Psoas muscle (tissue), 8 donors: ENCODE data around the gene MYL12A. TPM values are rescaled to one million over a fixed set of nuclear protein-coding genes. Genes with fewer than 3 reads are reported as not detected.

Experiments used
- ATAC-seq, 4 donors: fragments of 200-7000 bp; cut with Tn5 transposase; one replicate each; pipeline ENCODE4 v1.9.1; 2020; ENCODE audit warnings: moderate library complexity in 3 of 4, mild to moderate bottlenecking in 2 of 4
- DNase-seq, 2 donors: peaks; one replicate each; pipeline ENCODE4 v3.0.0-alpha.2; 2020
- H3K27ac ChIP-seq: fragments of 200-600 bp; one replicate; pipeline ENCODE4 v1.8.0; 2022
- H3K27me3 ChIP-seq, 3 donors: fragments of 200-600 bp in 1 of 3; one replicate each; pipeline versions ENCODE4 v1.6.1 to v1.8.0; 2013 to 2022; ENCODE audit warnings: low read length in 2 of 3, mild to moderate bottlenecking in 2 of 3, moderate library complexity in 1 of 3; ENCODE audit not compliant: insufficient read depth in 3 of 3
- H3K36me3 ChIP-seq, 2 donors: fragments of 200-600 bp in 1 of 2; one replicate each; pipeline versions ENCODE4 v1.6.1 to v1.8.0; 2013 to 2022; ENCODE audit warnings: low read depth in 1 of 2, mild to moderate bottlenecking in 1 of 2, moderate library complexity in 1 of 2; ENCODE audit not compliant: insufficient read depth in 1 of 2
- H3K4me1 ChIP-seq: fragments of 200-600 bp; one replicate; pipeline ENCODE4 v1.8.0; 2022
- H3K4me3 ChIP-seq: fragments of 200-600 bp; one replicate; pipeline ENCODE4 v1.8.0; 2022; ENCODE audit warnings: mild to moderate bottlenecking
- H3K9me3 ChIP-seq: fragments of 200-600 bp; one replicate; pipeline ENCODE4 v1.8.0; 2022
- WGBS, 3 donors: extraction: QIAGEN DNeasy Blood & Tissue Kit; methylation state at CpG; one replicate each; pipeline versions ENCODE4 v1.1.6 to v1.1.7; 2013; 5-methylcytosine and 5-hydroxymethylcytosine counted together
- intact Hi-C, 2 donors: fragments of 100-400 bp; cut with DNase I; formaldehyde crosslinking; loops; one replicate each; pipeline versions ENCODE4 v1.11.0 to v1.14.2; 2022
- polyA plus RNA-seq, 3 donors: library from polyadenylated mRNA; stranded (reverse); fragments of 200-250 nt; gene quantifications; one replicate each; pipeline ENCODE4 v1.2.3, GENCODE V29; 2013
- total RNA-seq, 4 donors: library from RNA; stranded (reverse); fragmentation: NEBNext Ultra II Directional in 2 of 4; extraction: Animal tissue kit (Norgen Biotek cat#: 25700) in 2 of 4; gene quantifications; one replicate each; pipeline versions ENCODE4 v1.2.1 to v1.2.4, GENCODE V29; 2021 to 2023
- TF ChIP-seq, protein P1 (sequence below): fragments of 200-600 bp; IDR thresholded peaks from one replicate; pipeline ENCODE4 v1.8.0; 2022; ENCODE audit warnings: antibody characterized with exemption
- donor health status: healthy with polysubstance abuse.
- donor health status: DM: no; HTN: no; CAD: no; lungs with moderate emphysema.
- donor health status: Bipolar disorder and iron deficiency.
- donor health status: healthy.
- donor health status: DM: yes; HTN: yes; CAD: no.
- donor health status: DM: no; HTN: no; CAD: no.
- donor health status: DM: no; HTN: no; CAD: no.
- donor health status: DM: yes; HTN: yes; CAD: no.

Gene MYL12A
- total and polyA plus RNA-seq, 7 donors: 957 to 3,920 (median 1,616) TPM

DNA sequence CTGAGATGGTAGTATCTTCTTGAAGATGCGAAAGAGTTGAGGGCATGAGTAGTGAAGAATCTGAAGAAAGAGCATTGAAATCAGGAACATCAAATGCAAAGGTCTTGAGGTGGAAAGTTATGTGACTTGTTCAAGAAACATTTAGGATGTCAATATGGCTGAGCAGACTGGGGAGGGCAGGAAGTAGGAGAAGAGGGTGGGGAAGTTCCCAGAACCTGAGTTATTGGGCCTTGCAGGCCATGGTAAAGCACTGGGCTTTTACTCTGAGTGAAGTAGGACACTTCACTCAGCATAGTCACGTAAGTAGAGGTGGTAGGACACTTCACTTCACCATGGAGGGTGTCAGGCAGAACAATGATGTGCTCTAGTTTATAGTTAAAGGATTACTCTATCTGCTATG lies 11.8 kb upstream of the MYL12A start:
- peaks cover 0 to 6% of the 10 kb centered on the region in 2 donors for H3K36me3 ChIP-seq
- WGBS, 3 donors: 95 to 98% (median 96%) methylated on average over 2 of the region's 2 CpGs
- no peak overlapping the region for H3K27ac ChIP-seq
- H3K27me3 ChIP-seq: no peaks in the 10 kb centered on the region
- no peak for DNase-seq
- peaks cover 4% of the 10 kb centered on the region for H3K4me1 ChIP-seq
- no peaks in the 10 kb centered on the region for H3K9me3 ChIP-seq
- ATAC-seq: no peak
- H3K4me3 ChIP-seq: no peak overlapping the region
- intact Hi-C loops: loop anchor here in 1 of 2 donors (5.0 kb wide), 1 partner anchor 54 kb away; no protein-coding TSS in a partner anchor
- TF ChIP-seq, protein P1, sequence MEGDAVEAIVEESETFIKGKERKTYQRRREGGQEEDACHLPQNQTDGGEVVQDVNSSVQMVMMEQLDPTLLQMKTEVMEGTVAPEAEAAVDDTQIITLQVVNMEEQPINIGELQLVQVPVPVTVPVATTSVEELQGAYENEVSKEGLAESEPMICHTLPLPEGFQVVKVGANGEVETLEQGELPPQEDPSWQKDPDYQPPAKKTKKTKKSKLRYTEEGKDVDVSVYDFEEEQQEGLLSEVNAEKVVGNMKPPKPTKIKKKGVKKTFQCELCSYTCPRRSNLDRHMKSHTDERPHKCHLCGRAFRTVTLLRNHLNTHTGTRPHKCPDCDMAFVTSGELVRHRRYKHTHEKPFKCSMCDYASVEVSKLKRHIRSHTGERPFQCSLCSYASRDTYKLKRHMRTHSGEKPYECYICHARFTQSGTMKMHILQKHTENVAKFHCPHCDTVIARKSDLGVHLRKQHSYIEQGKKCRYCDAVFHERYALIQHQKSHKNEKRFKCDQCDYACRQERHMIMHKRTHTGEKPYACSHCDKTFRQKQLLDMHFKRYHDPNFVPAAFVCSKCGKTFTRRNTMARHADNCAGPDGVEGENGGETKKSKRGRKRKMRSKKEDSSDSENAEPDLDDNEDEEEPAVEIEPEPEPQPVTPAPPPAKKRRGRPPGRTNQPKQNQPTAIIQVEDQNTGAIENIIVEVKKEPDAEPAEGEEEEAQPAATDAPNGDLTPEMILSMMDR: no peak

DNA sequence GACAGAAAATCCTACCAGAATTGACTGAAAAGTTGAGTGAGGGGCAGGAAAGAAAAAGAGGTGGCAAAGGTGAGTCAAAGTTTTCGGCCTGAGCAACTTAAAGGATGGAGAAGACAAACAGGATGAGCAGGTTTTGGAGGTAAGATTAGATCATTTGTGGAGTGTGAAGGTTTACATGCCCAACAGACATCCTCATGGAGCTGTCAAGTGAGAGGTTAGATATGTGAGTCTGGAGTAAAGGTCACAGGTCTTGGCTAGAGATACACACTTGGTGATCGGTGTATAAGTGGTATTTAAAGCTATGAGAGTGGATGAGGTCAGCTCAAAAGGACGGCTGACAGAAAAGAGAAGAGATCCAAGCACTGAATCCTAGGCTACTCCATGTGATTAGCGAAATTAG lies 11.1 kb upstream of the MYL12A start:
- H3K27me3 ChIP-seq: no peaks in the 10 kb centered on the region
- intact Hi-C loops: loop anchor here in 1 of 2 donors (5.0 kb wide), 1 partner anchor 54 kb away; no protein-coding TSS in a partner anchor

DNA sequence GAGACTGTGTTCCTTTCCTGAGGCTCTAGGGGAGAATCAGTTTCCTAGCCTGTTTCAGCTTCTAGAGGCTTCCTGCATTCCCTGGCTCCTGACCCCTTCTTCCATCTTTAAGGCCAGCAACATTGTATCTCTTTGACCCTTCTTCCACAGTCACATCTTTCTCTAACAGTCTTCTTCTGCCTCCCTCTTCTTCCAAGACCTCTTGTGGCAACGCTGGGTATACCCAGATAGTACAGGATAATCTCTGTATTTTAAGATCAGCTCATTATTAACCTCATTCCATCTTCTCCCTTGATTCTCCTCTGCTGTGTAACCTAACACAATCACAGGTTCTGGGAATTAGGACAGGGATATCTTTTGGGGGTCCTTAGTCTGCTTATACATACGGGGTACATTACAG lies 8.9 kb upstream of the MYL12A start:
- peaks cover 0 to 20% of the 10 kb centered on the region in 2 donors for H3K36me3 ChIP-seq
- no peaks in the 10 kb centered on the region for H3K27me3 ChIP-seq
- TF ChIP-seq, protein P1: no peak
- peak in 3 of 4 donors; percentile 21 to 53 (median 50) for ATAC-seq
- DNase-seq: no peak
- H3K27ac ChIP-seq: no peak overlapping the region
- H3K9me3 ChIP-seq: no peaks in the 10 kb centered on the region
- intact Hi-C loops: loop anchor here in 1 of 2 donors (5.0 kb wide), 1 partner anchor 56 kb away; no protein-coding TSS in a partner anchor
- peaks cover 10% of the 10 kb centered on the region for H3K4me1 ChIP-seq
- WGBS, 3 donors: 84 to 92% (median 84%) methylated on average over 2 of the region's 2 CpGs
- H3K4me3 ChIP-seq: no peak overlapping the region

More for the DNA sequence above, 11.1 kb upstream of the MYL12A start:
- H3K27ac ChIP-seq: no peak overlapping the region
- 60 to 75% (median 63%) methylated on average over 4 of the region's 4 CpGs for WGBS, 3 donors
- TF ChIP-seq, protein P1: no peak
- peaks cover 4% of the 10 kb centered on the region for H3K4me1 ChIP-seq
- no peaks in the 10 kb centered on the region for H3K9me3 ChIP-seq
- peak in 1 of 4 donors; percentile 35 for ATAC-seq
- H3K4me3 ChIP-seq: no peak overlapping the region
- no peak for DNase-seq
- H3K36me3 ChIP-seq: peaks cover 0 to 11% of the 10 kb centered on the region in 2 donors

DNA sequence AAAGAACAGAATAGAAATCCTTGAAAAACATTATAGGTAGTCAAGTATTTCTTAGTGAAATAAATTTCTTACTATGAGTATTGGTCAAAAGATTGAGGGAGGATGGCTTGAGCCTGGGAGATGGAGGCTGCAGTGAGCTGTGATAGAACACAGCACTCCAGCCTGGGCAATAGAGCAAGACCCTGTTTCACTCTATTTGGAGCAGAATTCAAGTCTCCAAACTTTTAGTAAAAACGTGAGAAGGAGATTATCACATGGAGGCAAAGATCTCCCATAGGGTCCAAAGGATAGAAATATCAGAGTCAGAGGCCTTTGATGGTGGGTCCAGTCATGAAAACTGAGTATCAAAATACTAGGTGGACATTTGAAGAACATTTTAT lies 2.4 kb upstream of the MYL12A start:
- no peaks in the 10 kb centered on the region for H3K27me3 ChIP-seq
- 31 to 68% (median 42%) methylated on average over 1 of the region's 1 CpG for WGBS, 3 donors
- H3K27ac ChIP-seq: peak overlapping the region; percentile 99
- DNase-seq (no peak), ATAC-seq (no peak)
- H3K4me1 ChIP-seq: peaks cover 33% of the 10 kb centered on the region
- no peaks in the 10 kb centered on the region for H3K9me3 ChIP-seq
- peak overlapping the region; percentile 85 for H3K4me3 ChIP-seq
- intact Hi-C loops: loop anchor here (2.0 to 5.0 kb wide), 4 partner anchors 53 to 588 kb away; partner anchors contain the start of gene SMCHD1 (in 1 of the 2)
- H3K36me3 ChIP-seq: peaks cover 0 to 30% of the 10 kb centered on the region in 2 donors
- TF ChIP-seq, protein P1: no peak
